ENCODE results near the gene CLEC4G. TPM values are rescaled to one million over a fixed set of nuclear protein-coding genes. Genes with fewer than 3 reads are reported as not detected.

CLEC4G gene
- total and polyA plus RNA-seq, 4 experiments from 2014 or later, result not detected

DNA sequence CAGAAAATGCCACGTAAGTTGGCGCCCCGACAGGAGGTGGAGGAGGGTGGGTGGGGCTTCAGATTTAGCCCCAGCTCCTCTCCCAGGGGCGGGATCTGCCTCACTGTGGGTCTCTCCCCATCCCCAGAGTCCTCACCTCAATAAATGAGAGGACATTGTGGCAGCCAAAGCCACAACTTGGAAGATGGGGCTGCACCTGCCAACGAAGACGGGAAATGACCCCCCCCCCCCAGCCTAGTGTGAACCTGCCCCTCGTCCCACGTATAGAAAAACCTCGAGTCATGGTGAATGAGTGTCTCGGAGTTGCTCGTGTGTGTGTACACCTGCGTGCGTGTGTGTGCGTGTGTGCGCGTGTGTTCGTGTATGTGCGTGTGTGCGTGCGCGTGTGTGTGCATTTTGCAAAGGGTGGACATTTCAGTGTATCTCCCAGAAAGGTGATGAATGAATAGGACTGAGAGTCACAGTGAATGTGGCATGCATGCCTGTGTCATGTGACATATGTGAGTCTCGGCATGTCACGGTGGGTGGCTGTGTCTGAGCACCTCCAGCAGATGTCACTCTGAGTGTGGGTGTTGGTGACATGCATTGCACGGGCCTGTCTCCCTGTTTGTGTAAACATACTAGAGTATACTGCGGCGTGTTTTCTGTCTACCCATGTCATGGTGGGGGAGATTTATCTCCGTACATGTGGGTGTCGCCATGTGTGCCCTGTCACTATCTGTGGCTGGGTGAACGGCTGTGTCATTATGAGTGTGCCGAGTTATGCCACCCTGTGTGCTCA is 52.7 kb downstream of the CLEC4G start:
- intact Hi-C loops (cut with micrococcal nuclease), result loop anchor here (1.0 kb wide), 2 partner anchors 27 to 120 kb away; no protein-coding TSS in a partner anchor
- Histone ChIP-seq H3K27me3 (ENCODE audit: insufficient read depth, low read length) (peaks cover 6% of the 10 kb centered on the region), H3K27ac (ENCODE audit: low read depth, low read length) (no peak overlapping the region), H3K9me3 (ENCODE audit: control insufficient read depth in 1 of 2, low read length in 2 of 2) (no peaks in the 10 kb centered on the region), H3K4me1 (ENCODE audit: insufficient read depth, low read length) (peaks cover 46% of the 10 kb centered on the region), H3K36me3 (ENCODE audit: insufficient read depth, low read length) (peaks cover 6% of the 10 kb centered on the region), H3K4me3 (ENCODE audit: low read length in 2 of 2) (no peak overlapping the region)
- peaks cover 5 to 16% of the 10 kb centered on the region in 2 donors for H3K36me3 Mint-ChIP-seq
- peak overlapping the region; percentile 48 to 90 (median 81) for H3K27ac Mint-ChIP-seq
- peaks cover 0 to 2% (median 0%) of the 10 kb centered on the region in 8 donors for H3K9me3 Mint-ChIP-seq
- ChIA-PET POLR2A (ENCODE audit: partially characterized antibody) (no interaction called here), CTCF (ENCODE audit: partially characterized antibody) (interaction anchor here (0.8 to 2.6 kb wide), 4 partner anchors 27 to 122 kb away, joined by 4 to 19 read pairs (median 6); no protein-coding TSS in a partner anchor)
- H3K27me3 Mint-ChIP-seq, result peaks cover 14 to 26% of the 10 kb centered on the region in 2 donors
- H3K4me3 Mint-ChIP-seq, result peak overlapping the region; percentile 62 to 93 (median 80)
- DNase-seq, result peak; percentile 68 to 88 (median 76)
- H3K4me1 Mint-ChIP-seq, result peaks cover 23 to 60% (median 39%) of the 10 kb centered on the region in 4 donors

Other genes with a start within 250 kb of the CLEC4G start
- gene PEX11G, start 243.1 kb downstream of the CLEC4G start, total RNA-seq, result under 1 TPM; 0.64 to 0.73 TPM
- 1 to 10 TPM in 1 of 2 donors, under 1 TPM in 1; 0.64 to 1.7 TPM for gene PEX11G, start 243.1 kb downstream of the CLEC4G start, polyA plus RNA-seq
- 1 to 10 TPM; 8.4 to 8.7 TPM for gene ZNF358, start 216.0 kb downstream of the CLEC4G start, total RNA-seq
- gene ZNF358, start 216.0 kb downstream of the CLEC4G start, polyA plus RNA-seq, result 1 to 10 TPM in 1 of 2 donors, not detected in 1; 1.6 TPM
- 10 to 100 TPM; 14.1 to 14.9 TPM for gene MCOLN1, start 209.5 kb downstream of the CLEC4G start, total RNA-seq
- gene MCOLN1, start 209.5 kb downstream of the CLEC4G start, polyA plus RNA-seq, result 1 to 10 TPM; 8.0 to 9.1 TPM
- 100 to 1,000 TPM; 168 to 169 TPM for gene PNPLA6, start 196.4 kb downstream of the CLEC4G start, total RNA-seq
- 10 to 100 TPM in 1 of 2 donors, 1 to 10 TPM in 1; 4.7 to 14.1 TPM for gene PNPLA6, start 196.4 kb downstream of the CLEC4G start, polyA plus RNA-seq
- under 1 TPM; 0.15 to 0.19 TPM for gene CAMSAP3, start 136.2 kb downstream of the CLEC4G start, total RNA-seq
- gene CAMSAP3, start 136.2 kb downstream of the CLEC4G start, polyA plus RNA-seq, result under 1 TPM in 1 of 2 donors, not detected in 1; 0.07 TPM
- 10 to 100 TPM; 75.6 to 77.2 TPM for gene XAB2, start 102.6 kb downstream of the CLEC4G start, total RNA-seq
- 1 to 10 TPM; 5.4 to 9.6 TPM for gene XAB2, start 102.6 kb downstream of the CLEC4G start, polyA plus RNA-seq
- gene PET100, start 102.3 kb downstream of the CLEC4G start, total RNA-seq, result 100 to 1,000 TPM; 120 to 144 TPM
- 100 to 1,000 TPM; 127 to 279 TPM for gene PET100, start 102.3 kb downstream of the CLEC4G start, polyA plus RNA-seq
- 1 to 10 TPM; 5.7 to 6.4 TPM for gene PCP2, start 98.4 kb downstream of the CLEC4G start, total RNA-seq
- 1 to 10 TPM in 1 of 2 donors, under 1 TPM in 1; 0.96 to 1.2 TPM for gene PCP2, start 98.4 kb downstream of the CLEC4G start, polyA plus RNA-seq
- gene STXBP2, start 95.0 kb downstream of the CLEC4G start, total RNA-seq, result 100 to 1,000 TPM; 219 to 220 TPM
- 10 to 100 TPM; 73.1 to 88.8 TPM for gene STXBP2, start 95.0 kb downstream of the CLEC4G start, polyA plus RNA-seq
- gene RETN, start 63.1 kb downstream of the CLEC4G start, total RNA-seq, result not detected
- under 1 TPM; 0.48 to 0.94 TPM for gene RETN, start 63.1 kb downstream of the CLEC4G start, polyA plus RNA-seq
- gene MCEMP1, start 55.0 kb downstream of the CLEC4G start, total RNA-seq, result not detected
- gene MCEMP1, start 55.0 kb downstream of the CLEC4G start, polyA plus RNA-seq, result not detected
- gene TRAPPC5, start 51.3 kb downstream of the CLEC4G start, total RNA-seq, result 10 to 100 TPM; 60.7 to 62.1 TPM
- 100 to 1,000 TPM; 144 to 153 TPM for gene TRAPPC5, start 51.3 kb downstream of the CLEC4G start, polyA plus RNA-seq
- gene FCER2, start 30.0 kb downstream of the CLEC4G start, total RNA-seq, result not detected
- gene FCER2, start 30.0 kb downstream of the CLEC4G start, polyA plus RNA-seq, result under 1 TPM in 1 of 2 donors, not detected in 1; 0.93 TPM
- gene CD209, start 15.4 kb upstream of the CLEC4G start, total RNA-seq, result under 1 TPM; 0.17 to 0.28 TPM
- not detected for gene CD209, start 15.4 kb upstream of the CLEC4G start, polyA plus RNA-seq
- gene CLEC4M, start 31.1 kb upstream of the CLEC4G start, total RNA-seq, result not detected
- gene CLEC4M, start 31.1 kb upstream of the CLEC4G start, polyA plus RNA-seq, result not detected
- 10 to 100 TPM; 11.9 to 14.1 TPM for gene EVI5L, start 98.1 kb upstream of the CLEC4G start, total RNA-seq
- gene EVI5L, start 98.1 kb upstream of the CLEC4G start, polyA plus RNA-seq, result 1 to 10 TPM; 1.1 to 2.8 TPM
- gene PRR36, start 142.3 kb upstream of the CLEC4G start, total RNA-seq, result under 1 TPM; 0.29 to 0.36 TPM
- under 1 TPM in 1 of 2 donors, not detected in 1; 0.06 TPM for gene PRR36, start 142.3 kb upstream of the CLEC4G start, polyA plus RNA-seq
- gene LRRC8E, start 156.4 kb upstream of the CLEC4G start, total RNA-seq, result not detected
- gene LRRC8E, start 156.4 kb upstream of the CLEC4G start, polyA plus RNA-seq, result not detected
- gene MAP2K7, start 171.8 kb upstream of the CLEC4G start, total RNA-seq, result 10 to 100 TPM; 59.7 to 62.5 TPM
- gene MAP2K7, start 171.8 kb upstream of the CLEC4G start, polyA plus RNA-seq, result 1 to 10 TPM in 1 of 2 donors, under 1 TPM in 1; 0.57 to 2.5 TPM
- under 1 TPM; 0.93 to 1.00 TPM for gene TGFBR3L, start 182.7 kb upstream of the CLEC4G start, total RNA-seq
- not detected for gene TGFBR3L, start 182.7 kb upstream of the CLEC4G start, polyA plus RNA-seq
- gene SNAPC2, start 188.2 kb upstream of the CLEC4G start, total RNA-seq, result 10 to 100 TPM; 16.3 to 18.9 TPM
- 10 to 100 TPM in 1 of 2 donors, 1 to 10 TPM in 1; 9.0 to 22.1 TPM for gene SNAPC2, start 188.2 kb upstream of the CLEC4G start, polyA plus RNA-seq
- gene CTXN1, start 194.0 kb upstream of the CLEC4G start, total RNA-seq, result not detected
- not detected for gene CTXN1, start 194.0 kb upstream of the CLEC4G start, polyA plus RNA-seq
- gene TIMM44, start 211.6 kb upstream of the CLEC4G start, total RNA-seq, result 10 to 100 TPM; 71.6 to 71.9 TPM
- 10 to 100 TPM; 11.6 to 15.4 TPM for gene TIMM44, start 211.6 kb upstream of the CLEC4G start, polyA plus RNA-seq

Data from CD4-positive, alpha-beta memory T cell (primary cell).